Activated CD4-positive, alpha-beta T cell treated with anti-CD3 and anti-CD28 coated beads for 36 hours (primary cell): Measurements from ENCODE around the gene NXN. TPM values are rescaled to one million over a fixed set of nuclear protein-coding genes. Genes with fewer than 3 reads are reported as not detected.
"Not testable (repeated sequence)": the region's sequence is repeated elsewhere in the genome, so short reads cannot be mapped to it uniquely, and the experiment has no call there.

Experiments
- ATAC-seq: fragments of 200-7000 bp; cut with Tn5 transposase; one replicate; pipeline ENCODE4 v1.10.0; 2021; ENCODE audit warnings: mild to moderate bottlenecking, moderate library complexity
- CTCF ChIA-PET: fragments of 350-600 bp; sonication (Branson Sonifier 250); formaldehyde crosslinking; loops from one replicate; lab custom pipeline; 2021; ENCODE audit warnings: antibody characterized with exemption; lab: Charles Lee
- POLR2A ChIA-PET: fragments of 350-600 bp; sonication (Branson Sonifier 250); formaldehyde crosslinking; loops from one replicate; lab custom pipeline; 2021; ENCODE audit warnings: antibody characterized with exemption, inconsistent platforms; lab: Charles Lee
- DNase-seq: peaks from one replicate; pipeline ENCODE4 v3.0.0-alpha.2; 2020
- H3K27ac Mint-ChIP-seq: one replicate; pipeline ENCODE4 v1.8.0; 2021; ENCODE audit warnings: mixed read lengths
- H3K27me3 Mint-ChIP-seq: one replicate; pipeline ENCODE4 v1.8.0; 2021; ENCODE audit warnings: mixed read lengths
- H3K36me3 Mint-ChIP-seq: one replicate; pipeline ENCODE4 v1.8.0; 2021; ENCODE audit warnings: low read depth, mixed read lengths
- H3K4me1 Mint-ChIP-seq: one replicate; pipeline ENCODE4 v1.8.0; 2021; ENCODE audit warnings: mixed read lengths
- H3K4me3 Mint-ChIP-seq: one replicate; pipeline ENCODE4 v1.8.0; 2021; ENCODE audit warnings: mild to moderate bottlenecking, moderate library complexity, mixed read lengths
- H3K9me3 Mint-ChIP-seq: one replicate; pipeline ENCODE4 v1.8.0; 2021; ENCODE audit warnings: low read depth, mixed read lengths
- intact Hi-C, 2 experiments: fragments of 100-400 bp; cut with DNase I in 1 of 2; cut with micrococcal nuclease in 1 of 2; formaldehyde crosslinking; loops; one replicate each; pipeline versions ENCODE4 v1.14.2 to v1.15.1; 2022 to 2024; cut with DNase I, micrococcal nuclease
- total RNA-seq, 2 experiments: library from RNA; stranded (reverse); gene quantifications; one replicate each; pipeline ENCODE4 v1.2.3, GENCODE V29; 2021

The NXN gene
- total RNA-seq, 2 experiments from 2014 or later = 0.93 to 1.4 TPM

GRCh38 chr17:773467-774312, 205.9 kb downstream of the NXN start:
- no peak for DNase-seq
- H3K9me3 Mint-ChIP-seq = no peaks in the 10 kb centered on the region
- intact Hi-C loops = no loop called here
- peak; percentile 63 for ATAC-seq
- H3K4me3 Mint-ChIP-seq = peak overlapping the region; percentile 26
- CTCF ChIA-PET = interaction anchor here (1.3 kb wide), 1 partner anchor 10 kb away, joined by 4 read pairs; no protein-coding TSS in a partner anchor
- POLR2A ChIA-PET = interaction anchor here (0.6 kb wide), 1 partner anchor 349 kb away, joined by 4 read pairs; no protein-coding TSS in a partner anchor
- H3K36me3 Mint-ChIP-seq = peaks cover 71% of the 10 kb centered on the region
- H3K27me3 Mint-ChIP-seq = no peaks in the 10 kb centered on the region
- H3K27ac Mint-ChIP-seq = peak overlapping the region; percentile 81
- H3K4me1 Mint-ChIP-seq = peaks cover 19% of the 10 kb centered on the region

GRCh38 chr17:773016-773415, 206.6 kb downstream of the NXN start:
- Mint-ChIP-seq H3K4me1 (peaks cover 19% of the 10 kb centered on the region), H3K27ac (peak overlapping the region; percentile 52), H3K9me3 (no peaks in the 10 kb centered on the region), H3K36me3 (peaks cover 64% of the 10 kb centered on the region), H3K4me3 (no peak overlapping the region), H3K27me3 (no peaks in the 10 kb centered on the region)
- no peak for ATAC-seq
- intact Hi-C loops = no loop called here
- no peak for DNase-seq
- POLR2A ChIA-PET = interaction anchor here (0.6 kb wide), 1 partner anchor 348 kb away, joined by 4 read pairs; no protein-coding TSS in a partner anchor
- CTCF ChIA-PET = interaction anchor here (0.6 to 1.3 kb wide), 2 partner anchors 9 kb away, joined by 3 to 4 read pairs; partner anchors contain the start of genes GLOD4 and MRM3

- no peaks in the 10 kb centered on the region for H3K9me3 Mint-ChIP-seq
- no peak for ATAC-seq
- peak overlapping the region; percentile 79 for H3K27ac Mint-ChIP-seq
- H3K36me3 Mint-ChIP-seq = peaks cover 38% of the 10 kb centered on the region
- ChIA-PET CTCF (interaction anchor here (0.6 kb wide), 1 partner anchor 37 kb away, joined by 3 read pairs; no protein-coding TSS in a partner anchor), POLR2A (no interaction called here)
- intact Hi-C loops = no loop called here
- no peak overlapping the region for H3K4me3 Mint-ChIP-seq
- H3K4me1 Mint-ChIP-seq = no peaks in the 10 kb centered on the region
- no peaks in the 10 kb centered on the region for H3K27me3 Mint-ChIP-seq
- no peak for DNase-seq
Measured at GRCh38 chr17:767076-767475, 212.5 kb downstream of the NXN start.

- DNase-seq (no peak), ATAC-seq (no peak)
- POLR2A ChIA-PET = no interaction called here
- CTCF ChIA-PET = no interaction called here
- H3K9me3 Mint-ChIP-seq = no peaks in the 10 kb centered on the region
- peaks cover 42% of the 10 kb centered on the region for H3K36me3 Mint-ChIP-seq
- H3K27me3 Mint-ChIP-seq = no peaks in the 10 kb centered on the region
- no peak overlapping the region for H3K4me3 Mint-ChIP-seq
- no peak overlapping the region for H3K27ac Mint-ChIP-seq
- no peaks in the 10 kb centered on the region for H3K4me1 Mint-ChIP-seq
- intact Hi-C loops = no loop called here
Measured at GRCh38 chr17:760371-760770, 219.2 kb downstream of the NXN start.

GRCh38 chr17:759964-760363, 219.6 kb downstream of the NXN start:
- Mint-ChIP-seq H3K9me3 (no peaks in the 10 kb centered on the region), H3K36me3 (peaks cover 39% of the 10 kb centered on the region), H3K27ac (no peak overlapping the region), H3K4me1 (no peaks in the 10 kb centered on the region), H3K27me3 (no peaks in the 10 kb centered on the region), H3K4me3 (no peak overlapping the region)
- ChIA-PET CTCF (no interaction called here), POLR2A (no interaction called here)
- intact Hi-C loops = no loop called here
- no peak for ATAC-seq
- no peak for DNase-seq

GRCh38 chr17:756010-756567, 223.5 kb downstream of the NXN start:
- H3K9me3 Mint-ChIP-seq, H3K27me3 Mint-ChIP-seq, H3K27ac Mint-ChIP-seq, CTCF ChIA-PET, H3K4me3 Mint-ChIP-seq, POLR2A ChIA-PET, H3K4me1 Mint-ChIP-seq, DNase-seq, ATAC-seq, intact Hi-C loops: not testable (repeated sequence)
- peaks cover 35% of the 10 kb centered on the region for H3K36me3 Mint-ChIP-seq

- peaks cover 15% of the 10 kb centered on the region for H3K4me1 Mint-ChIP-seq
- ATAC-seq, DNase-seq, H3K9me3 Mint-ChIP-seq, H3K4me3 Mint-ChIP-seq, H3K27me3 Mint-ChIP-seq, intact Hi-C loops, H3K27ac Mint-ChIP-seq: not testable (repeated sequence)
- H3K36me3 Mint-ChIP-seq = peaks cover 36% of the 10 kb centered on the region
- POLR2A ChIA-PET = interaction anchor here (0.7 kb wide), 1 partner anchor 575 kb away, joined by 5 read pairs; no protein-coding TSS in a partner anchor
- CTCF ChIA-PET = interaction anchor here (0.7 to 1.2 kb wide), 7 partner anchors 15 to 300 kb away, joined by 3 to 4 read pairs (median 3); partner anchors contain the start of genes GLOD4, MRM3 and TLCD3A
Measured at GRCh38 chr17:755319-755961, 224.1 kb downstream of the NXN start.

- Mint-ChIP-seq H3K27ac (peak overlapping the region; percentile 73), H3K4me3 (peak overlapping the region; percentile 55), H3K4me1 (peaks cover 29% of the 10 kb centered on the region), H3K36me3 (peaks cover 48% of the 10 kb centered on the region), H3K9me3 (peaks cover 4% of the 10 kb centered on the region), H3K27me3 (no peaks in the 10 kb centered on the region)
- intact Hi-C loops = loop anchor here (2.0 to 5.0 kb wide), 3 partner anchors 39 to 609 kb away; partner anchors contain the start of gene VPS53 (in 1 of the 2)
- CTCF ChIA-PET = interaction anchor here (0.6 to 1.6 kb wide), 10 partner anchors 8 to 341 kb away, joined by 3 to 6 read pairs (median 4); partner anchors contain the start of genes GLOD4, MRM3 and TIMM22
- DNase-seq (no peak), ATAC-seq (no peak)
- POLR2A ChIA-PET = no interaction called here
Measured at GRCh38 chr17:753418-753817, 226.2 kb downstream of the NXN start.

GRCh38 chr17:752620-753219, 226.9 kb downstream of the NXN start:
- peak; percentile 55 for DNase-seq
- peak; percentile 13 for ATAC-seq
- Mint-ChIP-seq H3K27me3 (no peaks in the 10 kb centered on the region), H3K36me3 (peaks cover 55% of the 10 kb centered on the region), H3K4me1 (peaks cover 32% of the 10 kb centered on the region), H3K4me3 (peak overlapping the region; percentile 99), H3K27ac (peak overlapping the region; percentile 95), H3K9me3 (peaks cover 4% of the 10 kb centered on the region)
- CTCF ChIA-PET = interaction anchor here (0.6 to 1.6 kb wide), 12 partner anchors 9 to 530 kb away, joined by 3 to 6 read pairs (median 4); partner anchors contain the start of genes GLOD4, MRM3 and TIMM22
- intact Hi-C loops = loop anchor here (1.0 to 5.0 kb wide), 9 partner anchors 20 to 608 kb away; partner anchors contain the start of genes VPS53 (in 2 of the 2), GLOD4 (in 1 of the 2), MRM3 (in 1 of the 2) and NXN (in 1 of the 2)
- POLR2A ChIA-PET = interaction anchor here (0.8 kb wide), 1 partner anchor 29 kb away, joined by 5 read pairs; the partner anchor contains the start of genes GLOD4 and MRM3

GRCh38 chr17:752002-752619, 227.5 kb downstream of the NXN start, which contains the start of gene GEMIN4:
TSS of gene GEMIN4 (minus strand) at chr17:752264. CDS start at chr17:752142, 122 bp downstream.
- intact Hi-C loops = loop anchor here (1.0 to 5.0 kb wide), 9 partner anchors 20 to 607 kb away; partner anchors contain the start of genes VPS53 (in 2 of the 2), GLOD4 (in 1 of the 2), MRM3 (in 1 of the 2) and NXN (in 1 of the 2)
- DNase-seq (peak; percentile 99), ATAC-seq (peak; percentile 86)
- peaks cover 32% of the 10 kb centered on the region for H3K4me1 Mint-ChIP-seq
- peak within 1 kb of the TSS; percentile 99 for H3K4me3 Mint-ChIP-seq
- H3K27me3 Mint-ChIP-seq = no peaks in the 10 kb centered on the region
- ChIA-PET CTCF (interaction anchor here (0.7 to 1.6 kb wide), 9 partner anchors 9 to 245 kb away, joined by 3 to 6 read pairs (median 4); partner anchors contain the start of gene TIMM22), POLR2A (interaction anchor here (0.6 to 0.8 kb wide), 2 partner anchors 30 to 120 kb away, joined by 3 to 5 read pairs; partner anchors contain the start of genes GLOD4 and MRM3)
- H3K36me3 Mint-ChIP-seq = peaks cover 59% of the 10 kb centered on the region
- H3K27ac Mint-ChIP-seq = peak within 1 kb of the TSS; percentile 97
- peaks cover 4% of the 10 kb centered on the region for H3K9me3 Mint-ChIP-seq
